Mesendoderm (in vitro differentiated cells): Measurements from ENCODE around the gene GLI3. TPM values are rescaled to one million over a fixed set of nuclear protein-coding genes. Genes with fewer than 3 reads are reported as not detected.

Source experiments
- DNase-seq: peaks from one replicate; pipeline ENCODE4 v3.0.0; 2013
- H2AK5ac ChIP-seq: 2 replicates; pipeline ENCODE4 v1.6.1; 2013; ENCODE audit warnings: low read length, inconsistent platforms
- H2BK120ac ChIP-seq: 2 replicates; pipeline ENCODE4 v1.6.1; 2013; ENCODE audit warnings: low read depth, mild to moderate bottlenecking, low read length, moderate library complexity, mixed read lengths
- H2BK15ac ChIP-seq: replicated peaks from 2 replicates; pipeline ENCODE4 v1.6.1; 2013; ENCODE audit warnings: low read depth, mild to moderate bottlenecking, moderate library complexity
- H2BK5ac ChIP-seq: 2 replicates; pipeline ENCODE4 v1.6.1; 2013; ENCODE audit warnings: low read length, inconsistent platforms
- H3K18ac ChIP-seq: 2 replicates; pipeline ENCODE4 v1.6.1; 2013; ENCODE audit warnings: mild to moderate bottlenecking, low read length, mixed read lengths
- H3K23ac ChIP-seq: one replicate; pipeline ENCODE4 v1.6.1; 2013; ENCODE audit warnings: low read length
- H3K27ac ChIP-seq: 2 replicates; pipeline ENCODE4 v1.5.1; 2013; ENCODE audit warnings: low read depth, mild to moderate bottlenecking, inconsistent platforms, low read length, moderate library complexity
- H3K27me3 ChIP-seq: 2 replicates; pipeline ENCODE4 v1.6.1; 2013; ENCODE audit warnings: low read length, control low read depth, mild to moderate bottlenecking, inconsistent platforms; ENCODE audit not compliant: insufficient read depth, poor library complexity
- H3K36me3 ChIP-seq: 2 replicates; pipeline ENCODE4 v1.6.1; 2013; ENCODE audit warnings: low read length, inconsistent platforms; ENCODE audit not compliant: control insufficient read depth, insufficient read depth
- H3K4ac ChIP-seq: one replicate; pipeline ENCODE4 v1.6.1; 2013; ENCODE audit warnings: low read depth, mild to moderate bottlenecking, low read length, moderate library complexity
- H3K4me1 ChIP-seq: 2 replicates; pipeline ENCODE4 v1.6.1; 2013; ENCODE audit warnings: low read depth, low read length, inconsistent platforms; ENCODE audit not compliant: control insufficient read depth
- H3K4me2 ChIP-seq: 2 replicates; pipeline ENCODE4 v1.6.1; 2013; ENCODE audit warnings: low read length
- H3K4me3 ChIP-seq: 2 replicates; pipeline ENCODE4 v1.5.1; 2013; ENCODE audit warnings: mild to moderate bottlenecking, low read length
- H3K56ac ChIP-seq: one replicate; pipeline ENCODE4 v1.6.1; 2013; ENCODE audit warnings: low read length
- H3K79me1 ChIP-seq: 2 replicates; pipeline ENCODE4 v1.6.1; 2013; ENCODE audit warnings: low read length, inconsistent platforms
- H3K79me2 ChIP-seq: 2 replicates; pipeline ENCODE4 v1.6.1; 2013; ENCODE audit warnings: mild to moderate bottlenecking, low read length; ENCODE audit not compliant: control insufficient read depth, insufficient read depth
- H3K9ac ChIP-seq: 2 replicates; pipeline ENCODE4 v1.6.1; 2013; ENCODE audit warnings: low read length, inconsistent platforms
- H4K5ac ChIP-seq: one replicate; pipeline ENCODE4 v1.6.1; 2013; ENCODE audit warnings: low read length
- H4K8ac ChIP-seq: one replicate; pipeline ENCODE4 v1.6.1; 2013; ENCODE audit warnings: low read depth, mild to moderate bottlenecking, control low read depth, low read length, moderate library complexity
- WGBS: extraction: QIAGEN DNeasy Blood & Tissue Kit; methylation state at CpG from one replicate; pipeline ENCODE4 v1.1.7; 2013; ENCODE audit warnings: low lambda C conversion rate, missing lambda C conversion rate; ENCODE audit not compliant: insufficient coverage; ENCODE audit errors: extremely low coverage; 5-methylcytosine and 5-hydroxymethylcytosine counted together
- polyA plus RNA-seq, 2 experiments: library from polyadenylated mRNA; stranded (reverse); fragments of 200-250 nt; gene quantifications; one replicate each; pipeline ENCODE4 v1.2.3, GENCODE V29; 2013

Gene GLI3
- polyA plus RNA-seq (2013, experiment 1 of 2): 2.9 TPM
- 3.2 TPM for polyA plus RNA-seq (2013, experiment 2 of 2)

GRCh38 chr7:42236976-42237810, at the start of gene GLI3:
Gene GLI3, minus strand, starts transcription at chr7:42237209. Its CDS starts 13,956 bp downstream, at chr7:42223253.
- no CpG with 5 or more reads among the region's 92 CpGs for WGBS
- H4K8ac ChIP-seq: no peak within 1 kb of the TSS
- peak within 1 kb of the TSS; percentile 76 for H3K4me3 ChIP-seq
- H2BK120ac ChIP-seq: no peak within 1 kb of the TSS
- H3K27ac ChIP-seq: peak within 1 kb of the TSS; percentile 94
- peak; percentile 96 for DNase-seq
- H2BK5ac ChIP-seq: peak within 1 kb of the TSS; percentile 35
- no peak within 1 kb of the TSS for H4K5ac ChIP-seq
- peak within 1 kb of the TSS; percentile 84 for H3K4me2 ChIP-seq
- no peak within 1 kb of the TSS for H2BK15ac ChIP-seq
- H3K79me2 ChIP-seq: no peaks in the 10 kb centered on the region
- H3K18ac ChIP-seq: peak within 1 kb of the TSS; percentile 98
- no peaks in the 10 kb centered on the region for H3K36me3 ChIP-seq
- peak within 1 kb of the TSS; percentile 88 for H3K56ac ChIP-seq
- peak within 1 kb of the TSS; percentile 68 for H3K9ac ChIP-seq
- H3K27me3 ChIP-seq: peaks cover 4% of the 10 kb centered on the region
- H3K23ac ChIP-seq: peak within 1 kb of the TSS; percentile 7
- H3K79me1 ChIP-seq: no peaks in the 10 kb centered on the region
- H2AK5ac ChIP-seq: no peak within 1 kb of the TSS
- H3K4me1 ChIP-seq: no peaks in the 10 kb centered on the region
- no peak within 1 kb of the TSS for H3K4ac ChIP-seq

GRCh38 chr7:42285383-42285824, 48.4 kb upstream of the GLI3 start:
- no peak overlapping the region for H2BK120ac ChIP-seq
- H3K18ac ChIP-seq: no peak overlapping the region
- no peak overlapping the region for H3K4ac ChIP-seq
- no peaks in the 10 kb centered on the region for H3K27me3 ChIP-seq
- no peak overlapping the region for H2BK15ac ChIP-seq
- no peak overlapping the region for H2AK5ac ChIP-seq
- no peaks in the 10 kb centered on the region for H3K79me1 ChIP-seq
- no peak overlapping the region for H3K23ac ChIP-seq
- H3K4me3 ChIP-seq: no peak overlapping the region
- no peaks in the 10 kb centered on the region for H3K4me1 ChIP-seq
- no peak overlapping the region for H3K27ac ChIP-seq
- no peak overlapping the region for H3K4me2 ChIP-seq
- no peak overlapping the region for H2BK5ac ChIP-seq
- H3K79me2 ChIP-seq: no peaks in the 10 kb centered on the region
- no peak overlapping the region for H3K56ac ChIP-seq
- H4K8ac ChIP-seq: no peak overlapping the region
- no peak overlapping the region for H3K9ac ChIP-seq
- H4K5ac ChIP-seq: no peak overlapping the region
- H3K36me3 ChIP-seq: no peaks in the 10 kb centered on the region
- no peak for DNase-seq

DNA sequence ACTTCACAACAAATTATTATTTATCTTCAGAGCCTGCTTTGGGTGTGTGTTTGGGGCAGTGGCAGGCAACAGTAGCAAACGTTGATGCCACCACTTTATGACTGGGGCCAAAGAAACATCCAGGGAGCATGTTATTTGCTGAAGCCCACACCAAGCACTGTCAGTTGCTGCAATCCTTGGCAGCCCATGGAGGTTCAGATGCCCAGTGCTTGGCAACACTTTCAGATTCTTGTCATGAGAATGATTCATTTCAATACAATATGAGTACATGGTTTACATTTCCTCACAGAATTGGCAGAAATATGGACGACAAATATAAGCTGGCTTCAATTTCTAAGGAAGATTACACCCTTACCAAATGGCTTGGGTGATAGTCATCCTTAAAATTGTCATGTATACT, 46.5 kb upstream of the GLI3 start:
- Histone ChIP-seq H2AK5ac (no peak overlapping the region), H4K5ac (no peak overlapping the region), H3K36me3 (no peaks in the 10 kb centered on the region), H3K4me1 (no peaks in the 10 kb centered on the region), H3K27me3 (no peaks in the 10 kb centered on the region), H3K27ac (no peak overlapping the region), H3K23ac (no peak overlapping the region), H3K4me3 (no peak overlapping the region), H3K56ac (no peak overlapping the region), H3K79me2 (no peaks in the 10 kb centered on the region), H4K8ac (no peak overlapping the region), H2BK120ac (no peak overlapping the region), H3K4ac (no peak overlapping the region), H3K4me2 (no peak overlapping the region), H2BK5ac (no peak overlapping the region), H3K9ac (no peak overlapping the region), H3K79me1 (no peaks in the 10 kb centered on the region), H3K18ac (no peak overlapping the region), H2BK15ac (no peak overlapping the region)
- no peak for DNase-seq
- no CpG with 5 or more reads among the region's 2 CpGs for WGBS

DNA sequence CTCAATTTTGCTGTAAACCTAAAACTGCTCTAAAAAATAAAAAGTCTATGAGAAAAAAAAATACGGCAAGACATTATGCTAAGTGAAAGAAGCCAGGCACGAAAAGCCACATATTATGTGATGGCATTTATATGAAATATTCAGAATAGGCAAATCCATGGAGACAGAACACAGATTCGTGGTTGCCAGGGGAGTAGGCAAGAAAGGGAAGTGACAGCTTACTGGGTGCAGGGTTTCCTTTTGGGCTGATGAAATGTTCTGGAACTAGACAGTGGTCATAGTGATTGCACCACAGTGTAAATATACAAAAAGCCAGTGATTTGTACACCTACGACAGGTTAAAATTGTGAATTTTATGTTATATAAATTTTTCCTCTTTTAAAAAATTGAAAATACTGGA, 41.3 kb upstream of the GLI3 start:
- Histone ChIP-seq H3K36me3 (no peaks in the 10 kb centered on the region), H3K4ac (no peak overlapping the region), H4K5ac (no peak overlapping the region), H2AK5ac (no peak overlapping the region), H3K56ac (no peak overlapping the region), H3K27me3 (no peaks in the 10 kb centered on the region), H3K4me3 (no peak overlapping the region), H4K8ac (no peak overlapping the region), H3K79me2 (no peaks in the 10 kb centered on the region), H3K79me1 (no peaks in the 10 kb centered on the region), H3K4me1 (no peaks in the 10 kb centered on the region), H2BK120ac (no peak overlapping the region), H2BK15ac (no peak overlapping the region), H2BK5ac (no peak overlapping the region), H3K18ac (no peak overlapping the region), H3K23ac (no peak overlapping the region), H3K9ac (no peak overlapping the region), H3K4me2 (no peak overlapping the region), H3K27ac (no peak overlapping the region)
- no peak for DNase-seq
- no CpG with 5 or more reads among the region's 4 CpGs for WGBS

DNA sequence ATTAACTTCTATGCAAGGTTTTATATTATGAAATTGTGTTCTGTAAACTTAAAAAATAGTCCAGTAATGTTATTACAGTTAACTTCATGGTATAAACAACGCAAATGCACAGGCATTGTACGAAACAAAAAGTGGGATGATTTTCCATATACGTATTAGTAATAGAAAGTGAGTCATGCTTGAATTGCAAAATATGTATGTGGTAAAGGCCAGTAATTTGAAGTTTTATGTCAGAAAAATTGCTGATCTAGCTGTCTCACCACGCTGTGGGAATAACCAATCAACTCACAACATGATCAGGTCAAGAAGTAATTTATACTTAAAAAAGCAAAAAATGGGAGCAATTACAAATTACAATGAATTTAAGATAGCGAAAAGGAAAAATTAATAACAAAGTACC, 37.0 kb upstream of the GLI3 start:
- no peak overlapping the region for H3K27ac ChIP-seq
- DNase-seq: no peak
- no CpG with 5 or more reads among the region's 5 CpGs for whole genome bisulfite sequencing

More for the DNA sequence above, 37.0 kb upstream of the GLI3 start:
- no peak overlapping the region for H3K4me3 ChIP-seq
- H3K18ac ChIP-seq: no peak overlapping the region
- no peak overlapping the region for H3K9ac ChIP-seq
- no peaks in the 10 kb centered on the region for H3K4me1 ChIP-seq
- no peaks in the 10 kb centered on the region for H3K79me2 ChIP-seq
- H2AK5ac ChIP-seq: no peak overlapping the region
- H4K8ac ChIP-seq: no peak overlapping the region
- H2BK120ac ChIP-seq: no peak overlapping the region
- no peak overlapping the region for H3K23ac ChIP-seq
- H3K4ac ChIP-seq: no peak overlapping the region
- H3K27me3 ChIP-seq: no peaks in the 10 kb centered on the region
- no peak overlapping the region for H2BK5ac ChIP-seq
- H3K36me3 ChIP-seq: no peaks in the 10 kb centered on the region
- no peak overlapping the region for H3K56ac ChIP-seq
- no peaks in the 10 kb centered on the region for H3K79me1 ChIP-seq
- H2BK15ac ChIP-seq: no peak overlapping the region
- no peak overlapping the region for H3K4me2 ChIP-seq
- H4K5ac ChIP-seq: no peak overlapping the region
